NCI-H146 treated with DMSO at 0.1 percent for 48 hours (cell line): ENCODE data around the gene PRDX3.
"Not testable (repeated sequence)": the region's sequence is repeated elsewhere in the genome, so short reads cannot be mapped to it uniquely, and the experiment has no call there.

ENCODE experiments used
- DNase-seq: peaks from one replicate; lab custom pipeline; 2025; ENCODE audit not compliant: unreplicated experiment; lab: John Stamatoyannopoulos, UW

PRDX3 gene

GRCh38 chr10:119206603-119207365, 28.2 kb upstream of the PRDX3 start:
- DNase-seq = no peak

GRCh38 chr10:119205894-119206602, 27.4 kb upstream of the PRDX3 start:
- no peak for DNase-seq

- peak; percentile 61 for DNase-seq
Measured at GRCh38 chr10:119203006-119203405, 24.4 kb upstream of the PRDX3 start.

GRCh38 chr10:119201233-119201632, 22.6 kb upstream of the PRDX3 start:
- no peak for DNase-seq

- DNase-seq = peak; percentile 45
Measured at GRCh38 chr10:119199231-119199992, 20.8 kb upstream of the PRDX3 start.

- no peak for DNase-seq
Measured at GRCh38 chr10:119198438-119198837, 19.8 kb upstream of the PRDX3 start.

GRCh38 chr10:119197921-119198320, 19.3 kb upstream of the PRDX3 start:
- DNase-seq = no peak

- DNase-seq = no peak
Measured at GRCh38 chr10:119191881-119192280, 13.3 kb upstream of the PRDX3 start.

GRCh38 chr10:119190954-119191785, 12.6 kb upstream of the PRDX3 start:
- no peak for DNase-seq

- no peak for DNase-seq
Measured at GRCh38 chr10:119190353-119190752, 11.7 kb upstream of the PRDX3 start.

GRCh38 chr10:119189811-119190282, 11.2 kb upstream of the PRDX3 start:
- no peak for DNase-seq

GRCh38 chr10:119183664-119184412, 5.2 kb upstream of the PRDX3 start:
- no peak for DNase-seq

GRCh38 chr10:119180850-119181400, 2.3 kb upstream of the PRDX3 start:
- DNase-seq = not testable (repeated sequence)

GRCh38 chr10:119177708-119178371, 772 bp downstream of the PRDX3 start:
- DNase-seq = no peak

GRCh38 chr10:119176166-119176565, 2.4 kb downstream of the PRDX3 start:
- no peak for DNase-seq

- no peak for DNase-seq
Measured at GRCh38 chr10:119174109-119174508, 4.5 kb downstream of the PRDX3 start.

GRCh38 chr10:119167041-119167440, 11.6 kb downstream of the PRDX3 start:
- DNase-seq = no peak

- DNase-seq = no peak
Measured at GRCh38 chr10:119166564-119166963, 12.0 kb downstream of the PRDX3 start.

GRCh38 chr10:119166118-119166500, 12.5 kb downstream of the PRDX3 start:
- no peak for DNase-seq
